GM18505 (cell line): ENCODE measurements around the gene SPP2.

ENCODE experiments used
- ATAC-seq: cut with Tn5 transposase; IDR thresholded peaks from one replicate; pipeline ENCODE4 v1.9.1; 2021; ENCODE audit not compliant: unreplicated experiment
- POLR2A ChIP-seq: IDR thresholded peaks from 4 replicates; pipeline ENCODE4 v1.6.1; 2011; ENCODE audit warnings: borderline replicate concordance; ENCODE audit not compliant: insufficient read depth, insufficient read length; ENCODE audit errors: extremely low read depth

SPP2 gene

GRCh38 chr2:234083572-234084348, 33.3 kb downstream of the SPP2 start:
- ATAC-seq: no peak
- no peak for TF ChIP-seq POLR2A

DNA sequence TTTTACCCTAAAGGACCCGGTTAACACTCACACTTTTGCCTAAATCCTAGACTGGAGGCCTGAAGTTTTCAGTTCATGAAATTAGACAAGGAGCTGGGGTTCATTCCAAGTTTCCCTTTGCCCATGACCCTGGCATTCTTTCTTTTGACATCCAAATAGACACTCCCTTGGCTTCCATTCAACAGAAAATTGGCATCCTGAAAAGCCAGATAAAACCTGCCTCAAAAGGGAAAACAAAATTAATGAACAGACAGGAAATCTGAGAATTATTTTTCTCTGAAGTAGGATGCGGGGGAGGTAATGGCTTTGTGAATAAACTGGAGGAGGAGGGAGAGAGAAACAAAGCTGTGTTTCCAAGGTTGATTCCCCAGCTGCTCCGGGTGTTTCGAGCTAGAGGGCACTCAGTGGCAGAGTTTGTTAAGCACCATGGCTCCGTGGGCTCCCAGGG, 41.0 kb downstream of the SPP2 start:
- no peak for TF ChIP-seq POLR2A
- ATAC-seq: no peak

DNA sequence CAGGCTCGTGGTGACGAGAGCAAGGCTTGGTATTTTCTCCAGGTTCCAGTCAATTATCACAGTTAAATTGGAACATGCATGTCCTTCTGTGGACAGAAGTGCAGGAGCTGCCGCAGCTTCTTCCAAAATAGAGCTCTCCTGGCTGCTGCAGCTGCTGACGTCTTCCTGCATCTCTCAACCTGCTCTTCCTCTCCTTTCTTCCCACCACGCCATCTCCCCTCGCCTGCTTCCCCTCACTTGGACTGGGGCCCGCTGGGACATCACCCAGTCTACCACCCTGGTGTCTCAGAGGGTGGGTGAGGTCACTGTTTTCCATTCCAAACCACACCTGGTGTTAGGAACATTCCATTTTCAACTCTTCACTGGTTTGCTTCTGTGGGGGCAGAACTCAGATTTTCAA, 41.4 kb downstream of the SPP2 start:
- ATAC-seq: no peak
- no peak for TF ChIP-seq POLR2A

- no peak for ATAC-seq
- TF ChIP-seq POLR2A: no peak
Observed at GRCh38 chr2:234092344-234092743, 41.8 kb downstream of the SPP2 start.

DNA sequence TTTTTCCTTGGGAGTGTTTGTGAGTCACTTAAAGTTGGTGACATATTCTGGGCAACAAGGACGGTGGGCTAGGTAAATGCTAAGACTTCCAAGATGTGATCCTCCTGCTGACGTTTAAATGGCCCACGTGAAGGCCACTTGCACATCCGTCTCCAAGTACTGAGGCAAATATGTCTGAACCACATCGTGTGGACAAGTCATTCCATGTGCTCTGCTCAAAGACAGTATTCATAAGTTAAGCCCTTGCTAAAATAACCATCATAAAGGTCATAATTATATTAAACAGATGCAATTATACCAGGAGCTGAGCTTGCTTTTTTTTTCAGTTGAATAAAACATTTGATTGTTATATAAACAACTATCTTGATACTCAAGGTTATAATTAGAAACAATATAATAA, 44.8 kb downstream of the SPP2 start:
- no peak for ATAC-seq
- no peak for TF ChIP-seq POLR2A

DNA sequence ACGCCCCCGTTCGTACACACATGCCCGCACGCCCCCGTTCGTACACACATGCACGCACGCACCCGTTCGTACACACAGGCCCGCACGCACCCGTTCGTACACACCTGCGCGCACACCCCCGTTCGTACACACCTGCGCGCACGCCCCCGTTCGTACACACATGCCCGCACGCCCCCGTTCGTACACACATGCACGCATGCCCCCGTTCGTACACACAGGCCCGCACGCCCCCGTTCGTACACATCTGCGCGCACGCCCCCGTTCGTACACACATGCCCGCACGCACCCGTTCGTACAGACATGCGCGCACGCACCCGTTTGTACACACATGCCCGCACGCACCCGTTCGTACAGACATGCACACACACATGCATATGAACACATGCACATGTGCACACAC, 45.7 kb downstream of the SPP2 start:
- no peak for ATAC-seq
- no peak for TF ChIP-seq POLR2A

GRCh38 chr2:234098681-234099080, 48.2 kb downstream of the SPP2 start:
- ATAC-seq: no peak
- TF ChIP-seq POLR2A: no peak

GRCh38 chr2:234099266-234099665, 48.8 kb downstream of the SPP2 start:
- TF ChIP-seq POLR2A: no peak
- ATAC-seq: no peak

GRCh38 chr2:234100686-234101085, 50.2 kb downstream of the SPP2 start:
- no peak for ATAC-seq
- no peak for TF ChIP-seq POLR2A

DNA sequence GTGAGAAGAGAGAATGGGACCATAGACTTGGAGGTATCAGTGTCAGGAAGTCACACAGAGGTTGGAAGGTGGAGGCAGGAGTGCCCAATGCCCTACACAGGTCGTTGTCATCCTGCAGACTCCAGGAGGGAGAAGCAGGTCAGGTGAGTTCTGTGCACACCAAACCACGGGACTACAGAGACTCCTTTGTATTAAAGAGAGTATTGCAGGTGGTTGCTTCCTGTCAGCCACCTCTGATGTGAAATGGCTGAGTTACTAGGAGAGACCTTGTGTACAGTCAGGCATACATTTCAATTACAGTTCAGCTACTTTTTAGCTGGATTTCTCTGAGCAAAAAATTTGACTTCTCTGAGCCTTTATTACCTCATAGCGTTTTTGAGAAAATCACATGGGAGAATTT, 51.6 kb downstream of the SPP2 start:
- no peak for TF ChIP-seq POLR2A

DNA sequence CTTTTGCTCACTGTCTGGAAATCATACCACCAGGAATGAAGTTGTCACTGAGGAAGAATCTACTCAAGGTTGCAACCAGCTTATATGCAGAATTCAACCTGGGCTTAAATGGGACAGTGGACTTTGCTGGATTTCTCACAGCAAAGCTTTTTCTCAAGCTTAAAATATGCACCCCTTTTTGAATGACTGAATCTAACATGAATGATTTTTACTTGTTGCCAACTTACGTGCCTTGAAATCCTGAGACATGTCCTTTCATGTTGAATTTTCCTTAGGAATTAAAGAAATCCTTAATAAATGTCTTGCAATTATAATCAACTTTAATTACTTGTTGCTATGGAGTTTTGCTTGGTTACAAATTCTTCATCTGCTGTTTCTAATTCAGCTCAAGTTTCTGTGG, 57.4 kb downstream of the SPP2 start:
- ATAC-seq: no peak
- no peak for TF ChIP-seq POLR2A

More for the DNA sequence above, 51.6 kb downstream of the SPP2 start:
- no peak for ATAC-seq

GRCh38 chr2:234109321-234109720, 58.8 kb downstream of the SPP2 start:
- ATAC-seq: no peak
- TF ChIP-seq POLR2A: no peak

DNA sequence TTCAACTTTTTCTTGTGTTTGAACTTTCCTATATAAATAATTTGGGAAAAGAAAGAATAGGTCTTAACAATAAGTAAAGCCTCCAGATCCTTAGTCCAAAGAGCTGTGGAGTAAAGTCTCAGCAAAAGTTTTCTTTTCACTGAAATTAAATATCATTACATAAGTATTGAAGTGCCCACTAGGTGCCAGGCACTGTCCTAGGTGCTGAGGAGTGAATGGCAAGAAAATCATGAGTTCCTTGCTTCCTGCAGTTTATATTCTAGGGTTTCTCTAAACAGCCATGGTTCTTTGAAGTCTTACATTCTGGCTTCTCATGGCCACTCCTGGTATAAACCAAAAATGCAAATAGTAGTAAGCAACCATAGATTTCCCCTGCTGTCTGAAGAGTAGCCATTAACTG, 59.7 kb downstream of the SPP2 start:
- ATAC-seq: no peak
- no peak for TF ChIP-seq POLR2A

- TF ChIP-seq POLR2A: no peak
- no peak for ATAC-seq
Observed at GRCh38 chr2:234111523-234111922, 61.0 kb downstream of the SPP2 start.
